GM12874 (cell line): ENCODE data around the gene PTCD1.

ENCODE experiments used
- TF ChIP-seq, protein P1 (sequence below): IDR thresholded peaks from 2 replicates; pipeline ENCODE4 v1.5.1; 2011; ENCODE audit warnings: low read depth, mild to moderate bottlenecking, control low read depth, low read length, moderate library complexity; ENCODE audit not compliant: insufficient read depth

PTCD1 gene

GRCh38 chr7:99428972-99429566 lies 9.5 kb downstream of the PTCD1 start:
- TF ChIP-seq, protein P1, sequence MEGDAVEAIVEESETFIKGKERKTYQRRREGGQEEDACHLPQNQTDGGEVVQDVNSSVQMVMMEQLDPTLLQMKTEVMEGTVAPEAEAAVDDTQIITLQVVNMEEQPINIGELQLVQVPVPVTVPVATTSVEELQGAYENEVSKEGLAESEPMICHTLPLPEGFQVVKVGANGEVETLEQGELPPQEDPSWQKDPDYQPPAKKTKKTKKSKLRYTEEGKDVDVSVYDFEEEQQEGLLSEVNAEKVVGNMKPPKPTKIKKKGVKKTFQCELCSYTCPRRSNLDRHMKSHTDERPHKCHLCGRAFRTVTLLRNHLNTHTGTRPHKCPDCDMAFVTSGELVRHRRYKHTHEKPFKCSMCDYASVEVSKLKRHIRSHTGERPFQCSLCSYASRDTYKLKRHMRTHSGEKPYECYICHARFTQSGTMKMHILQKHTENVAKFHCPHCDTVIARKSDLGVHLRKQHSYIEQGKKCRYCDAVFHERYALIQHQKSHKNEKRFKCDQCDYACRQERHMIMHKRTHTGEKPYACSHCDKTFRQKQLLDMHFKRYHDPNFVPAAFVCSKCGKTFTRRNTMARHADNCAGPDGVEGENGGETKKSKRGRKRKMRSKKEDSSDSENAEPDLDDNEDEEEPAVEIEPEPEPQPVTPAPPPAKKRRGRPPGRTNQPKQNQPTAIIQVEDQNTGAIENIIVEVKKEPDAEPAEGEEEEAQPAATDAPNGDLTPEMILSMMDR: no peak

GRCh38 chr7:99424932-99425730 lies 13.5 kb downstream of the PTCD1 start:
- TF ChIP-seq, protein P1: no peak

- TF ChIP-seq, protein P1: no peak
Measured at GRCh38 chr7:99422625-99423024, 16.0 kb downstream of the PTCD1 start.

GRCh38 chr7:99422186-99422585 lies 16.4 kb downstream of the PTCD1 start:
- TF ChIP-seq, protein P1: no peak

GRCh38 chr7:99420986-99421385 lies 17.6 kb downstream of the PTCD1 start:
- TF ChIP-seq, protein P1: no peak

DNA sequence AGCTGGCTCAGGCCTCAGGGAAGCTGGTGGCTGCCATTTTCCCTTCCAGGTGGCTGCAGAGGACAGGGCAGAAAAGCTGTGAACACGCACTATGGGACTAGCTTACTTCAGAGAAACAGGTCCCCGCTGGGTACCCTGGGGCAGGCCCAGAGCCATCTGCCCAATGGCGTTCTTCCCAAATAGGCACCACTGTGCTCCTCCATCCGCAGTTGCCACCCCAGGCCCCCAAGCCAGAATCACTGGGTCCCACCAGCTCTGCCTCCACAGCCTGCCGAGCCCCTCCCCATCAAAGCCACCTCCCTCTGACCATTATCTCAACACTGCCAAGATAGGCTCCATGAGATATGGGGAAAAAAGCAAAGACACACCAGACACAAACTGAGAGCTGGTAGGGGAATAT lies 18.4 kb downstream of the PTCD1 start:
- TF ChIP-seq, protein P1: no peak

DNA sequence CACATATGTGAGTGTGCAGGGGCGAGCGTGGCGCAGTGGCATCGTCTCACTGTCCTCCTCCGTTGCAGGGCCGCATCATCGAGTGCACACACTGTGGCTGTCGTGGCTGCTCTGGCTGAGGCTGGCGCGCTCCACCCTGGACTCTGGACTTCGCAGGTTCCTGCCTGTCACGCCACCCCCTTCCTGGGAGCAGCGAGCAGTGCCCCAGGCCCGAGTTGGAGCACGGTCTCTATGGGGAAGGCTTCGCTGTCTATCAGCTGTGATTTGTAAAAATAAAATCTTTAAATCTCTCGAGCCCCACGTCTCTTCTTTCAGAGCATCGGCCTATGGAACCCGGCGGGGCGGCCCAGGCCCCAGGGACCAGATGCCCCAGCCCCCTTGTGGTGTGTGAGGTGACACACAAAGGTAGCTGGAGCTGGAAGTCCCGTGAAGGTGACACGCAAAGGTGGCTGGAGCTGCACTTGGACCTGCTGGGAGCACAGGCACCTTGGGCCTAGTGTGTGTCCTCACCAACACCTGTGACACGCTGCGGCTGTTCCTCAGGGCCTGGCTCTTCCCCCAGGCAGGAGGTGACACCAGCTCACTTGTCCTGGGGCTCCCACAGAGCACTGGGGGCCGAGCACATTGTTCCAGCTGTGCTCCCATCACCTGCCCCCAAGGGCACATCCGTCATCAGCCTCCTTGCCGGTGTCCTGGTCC lies 19.1 kb downstream of the PTCD1 start:
- TF ChIP-seq, protein P1: no peak
